ENCODE measurements around the gene RPP38.

The RPP38 gene

GRCh38 chr10:15106352-15107013 lies 9.3 kb downstream of the RPP38 start:
- no peak overlapping the region for H3K9ac ChIP-seq (ENCODE audit: low read depth in 1 of 2, low read length in 2 of 2)
- H3K27ac ChIP-seq (ENCODE audit: low read depth in 2 of 2, low read length in 2 of 2) = no peak overlapping the region
- H3K9me3 ChIP-seq (ENCODE audit: control insufficient read depth in 2 of 2, low read length in 2 of 2) = no peaks in the 10 kb centered on the region
- H3K27me3 ChIP-seq (ENCODE audit: control insufficient read depth in 2 of 2, insufficient read depth in 2 of 2, low read length in 2 of 2) = no peaks in the 10 kb centered on the region
- peaks cover 17 to 41% of the 10 kb centered on the region in 2 donors for H3K36me3 ChIP-seq (ENCODE audit: control insufficient read depth in 2 of 2, insufficient read depth in 2 of 2, low read length in 2 of 2)
- H3K4me3 ChIP-seq (ENCODE audit: low read length in 2 of 2) = no peak overlapping the region
- H3K4me1 ChIP-seq (ENCODE audit: control insufficient read depth in 2 of 2, insufficient read depth in 2 of 2, low read length in 2 of 2) = peaks cover 0 to 3% of the 10 kb centered on the region in 2 donors

DNA sequence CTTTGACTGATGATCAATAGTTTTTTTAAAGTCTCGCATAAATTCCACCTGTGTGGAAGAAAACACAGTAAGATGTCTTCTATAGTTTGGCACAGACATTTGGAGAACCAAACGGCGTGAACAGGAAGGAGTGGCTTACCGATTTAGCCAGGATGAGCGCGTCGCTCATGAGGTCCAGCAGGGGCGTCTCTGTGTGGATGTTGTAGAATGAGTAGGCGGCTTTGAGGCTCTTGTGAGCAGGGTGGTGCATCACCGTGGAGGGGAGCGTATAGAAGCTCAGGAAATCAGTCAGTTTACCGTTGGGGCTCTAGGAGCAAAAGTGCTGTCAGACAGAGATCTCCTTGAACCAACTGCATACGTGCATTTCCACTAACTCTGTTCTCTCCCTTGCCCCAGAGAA lies 15.5 kb downstream of the RPP38 start:
- Histone ChIP-seq H3K4me3 (ENCODE audit: low read length in 2 of 2) (no peak overlapping the region), H3K27ac (ENCODE audit: low read depth in 2 of 2, low read length in 2 of 2) (no peak overlapping the region), H3K9me3 (ENCODE audit: control insufficient read depth in 2 of 2, low read length in 2 of 2) (no peaks in the 10 kb centered on the region), H3K4me1 (ENCODE audit: control insufficient read depth in 2 of 2, insufficient read depth in 2 of 2, low read length in 2 of 2) (no peaks in the 10 kb centered on the region), H3K36me3 (ENCODE audit: control insufficient read depth in 2 of 2, insufficient read depth in 2 of 2, low read length in 2 of 2) (peaks cover 3 to 20% of the 10 kb centered on the region in 2 donors), H3K27me3 (ENCODE audit: control insufficient read depth in 2 of 2, insufficient read depth in 2 of 2, low read length in 2 of 2) (no peaks in the 10 kb centered on the region), H3K9ac (ENCODE audit: low read depth in 1 of 2, low read length in 2 of 2) (no peak overlapping the region)

- no peaks in the 10 kb centered on the region for H3K27me3 ChIP-seq (ENCODE audit: control insufficient read depth in 2 of 2, insufficient read depth in 2 of 2, low read length in 2 of 2)
- no peak overlapping the region for H3K27ac ChIP-seq (ENCODE audit: low read depth in 2 of 2, low read length in 2 of 2)
- H3K9ac ChIP-seq (ENCODE audit: low read depth in 1 of 2, low read length in 2 of 2) = no peak overlapping the region
- no peak overlapping the region for H3K4me3 ChIP-seq (ENCODE audit: low read length in 2 of 2)
- no peaks in the 10 kb centered on the region for H3K4me1 ChIP-seq (ENCODE audit: control insufficient read depth in 2 of 2, insufficient read depth in 2 of 2, low read length in 2 of 2)
- H3K9me3 ChIP-seq (ENCODE audit: control insufficient read depth in 2 of 2, low read length in 2 of 2) = no peaks in the 10 kb centered on the region
- peaks cover 6 to 18% of the 10 kb centered on the region in 2 donors for H3K36me3 ChIP-seq (ENCODE audit: control insufficient read depth in 2 of 2, insufficient read depth in 2 of 2, low read length in 2 of 2)
Observed at GRCh38 chr10:15113766-15114165, 16.6 kb downstream of the RPP38 start.

DNA sequence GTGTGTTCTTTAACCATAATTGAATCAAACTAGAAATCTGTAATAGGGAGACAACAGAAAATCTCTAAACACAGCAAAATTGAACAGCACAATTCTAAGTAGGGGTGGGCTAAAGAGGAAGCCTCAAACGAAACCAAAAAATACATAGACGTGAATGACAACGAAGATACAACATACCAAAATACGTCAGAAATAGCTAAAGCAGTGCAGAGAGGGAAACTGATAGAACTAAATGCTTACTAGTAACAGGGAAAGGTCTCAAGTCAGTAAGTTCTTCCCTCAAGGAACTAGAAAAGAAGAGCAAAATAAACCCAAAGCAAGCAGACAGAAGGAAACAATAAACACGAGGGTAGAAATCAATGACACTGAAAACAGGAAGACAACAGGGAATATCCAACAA lies 19.1 kb downstream of the RPP38 start:
- H3K9me3 ChIP-seq (ENCODE audit: control insufficient read depth in 2 of 2, low read length in 2 of 2) = no peaks in the 10 kb centered on the region
- no peaks in the 10 kb centered on the region for H3K27me3 ChIP-seq (ENCODE audit: control insufficient read depth in 2 of 2, insufficient read depth in 2 of 2, low read length in 2 of 2)
- no peak overlapping the region for H3K27ac ChIP-seq (ENCODE audit: low read depth in 2 of 2, low read length in 2 of 2)
- no peak overlapping the region for H3K4me3 ChIP-seq (ENCODE audit: low read length in 2 of 2)
- H3K4me1 ChIP-seq (ENCODE audit: control insufficient read depth in 2 of 2, insufficient read depth in 2 of 2, low read length in 2 of 2) = no peaks in the 10 kb centered on the region
- H3K9ac ChIP-seq (ENCODE audit: low read depth in 1 of 2, low read length in 2 of 2) = no peak overlapping the region
- H3K36me3 ChIP-seq (ENCODE audit: control insufficient read depth in 2 of 2, insufficient read depth in 2 of 2, low read length in 2 of 2) = peaks cover 9 to 31% of the 10 kb centered on the region in 2 donors

- no peak overlapping the region for H3K9ac ChIP-seq (ENCODE audit: low read depth in 1 of 2, low read length in 2 of 2)
- peaks cover 5 to 28% of the 10 kb centered on the region in 2 donors for H3K36me3 ChIP-seq (ENCODE audit: control insufficient read depth in 2 of 2, insufficient read depth in 2 of 2, low read length in 2 of 2)
- H3K4me3 ChIP-seq (ENCODE audit: low read length in 2 of 2) = no peak overlapping the region
- no peaks in the 10 kb centered on the region for H3K9me3 ChIP-seq (ENCODE audit: control insufficient read depth in 2 of 2, low read length in 2 of 2)
- H3K27ac ChIP-seq (ENCODE audit: low read depth in 2 of 2, low read length in 2 of 2) = no peak overlapping the region
- no peaks in the 10 kb centered on the region for H3K27me3 ChIP-seq (ENCODE audit: control insufficient read depth in 2 of 2, insufficient read depth in 2 of 2, low read length in 2 of 2)
- H3K4me1 ChIP-seq (ENCODE audit: control insufficient read depth in 2 of 2, insufficient read depth in 2 of 2, low read length in 2 of 2) = no peaks in the 10 kb centered on the region
Observed at GRCh38 chr10:15118615-15119014, 21.5 kb downstream of the RPP38 start.

DNA sequence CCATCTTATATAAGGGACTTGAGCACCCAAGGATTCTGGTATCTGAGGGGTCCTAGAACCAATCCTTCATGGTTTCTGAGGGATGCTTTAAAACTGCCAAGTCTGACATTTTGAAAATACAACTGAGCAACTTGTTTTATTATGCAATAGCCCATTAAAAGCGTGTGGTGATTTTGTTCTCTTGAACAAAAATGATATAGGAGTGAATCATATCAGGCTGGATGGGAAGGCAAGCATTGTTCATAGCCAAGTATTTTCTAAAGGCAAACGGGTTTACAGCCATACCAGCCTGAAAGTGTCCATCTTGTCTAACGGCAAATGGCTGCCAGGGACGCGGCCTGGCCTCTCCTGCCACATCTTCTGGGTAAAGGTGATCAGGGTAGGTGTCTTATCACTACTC lies 23.4 kb downstream of the RPP38 start:
- peaks cover 10 to 33% of the 10 kb centered on the region in 2 donors for H3K36me3 ChIP-seq (ENCODE audit: control insufficient read depth in 2 of 2, insufficient read depth in 2 of 2, low read length in 2 of 2)
- H3K9me3 ChIP-seq (ENCODE audit: control insufficient read depth in 2 of 2, low read length in 2 of 2) = no peaks in the 10 kb centered on the region
- no peak overlapping the region for H3K9ac ChIP-seq (ENCODE audit: low read depth in 1 of 2, low read length in 2 of 2)
- no peaks in the 10 kb centered on the region for H3K27me3 ChIP-seq (ENCODE audit: control insufficient read depth in 2 of 2, insufficient read depth in 2 of 2, low read length in 2 of 2)
- H3K4me3 ChIP-seq (ENCODE audit: low read length in 2 of 2) = no peak overlapping the region
- H3K27ac ChIP-seq (ENCODE audit: low read depth in 2 of 2, low read length in 2 of 2) = no peak overlapping the region
- H3K4me1 ChIP-seq (ENCODE audit: control insufficient read depth in 2 of 2, insufficient read depth in 2 of 2, low read length in 2 of 2) = no peaks in the 10 kb centered on the region

GRCh38 chr10:15121707-15122106 lies 24.6 kb downstream of the RPP38 start:
- H3K4me3 ChIP-seq (ENCODE audit: low read length in 2 of 2) = no peak overlapping the region
- H3K9ac ChIP-seq (ENCODE audit: low read depth in 1 of 2, low read length in 2 of 2) = no peak overlapping the region
- H3K9me3 ChIP-seq (ENCODE audit: control insufficient read depth in 2 of 2, low read length in 2 of 2) = no peaks in the 10 kb centered on the region
- no peaks in the 10 kb centered on the region for H3K4me1 ChIP-seq (ENCODE audit: control insufficient read depth in 2 of 2, insufficient read depth in 2 of 2, low read length in 2 of 2)
- no peaks in the 10 kb centered on the region for H3K27me3 ChIP-seq (ENCODE audit: control insufficient read depth in 2 of 2, insufficient read depth in 2 of 2, low read length in 2 of 2)
- H3K27ac ChIP-seq (ENCODE audit: low read depth in 2 of 2, low read length in 2 of 2) = no peak overlapping the region
- peaks cover 14 to 36% of the 10 kb centered on the region in 2 donors for H3K36me3 ChIP-seq (ENCODE audit: control insufficient read depth in 2 of 2, insufficient read depth in 2 of 2, low read length in 2 of 2)

DNA sequence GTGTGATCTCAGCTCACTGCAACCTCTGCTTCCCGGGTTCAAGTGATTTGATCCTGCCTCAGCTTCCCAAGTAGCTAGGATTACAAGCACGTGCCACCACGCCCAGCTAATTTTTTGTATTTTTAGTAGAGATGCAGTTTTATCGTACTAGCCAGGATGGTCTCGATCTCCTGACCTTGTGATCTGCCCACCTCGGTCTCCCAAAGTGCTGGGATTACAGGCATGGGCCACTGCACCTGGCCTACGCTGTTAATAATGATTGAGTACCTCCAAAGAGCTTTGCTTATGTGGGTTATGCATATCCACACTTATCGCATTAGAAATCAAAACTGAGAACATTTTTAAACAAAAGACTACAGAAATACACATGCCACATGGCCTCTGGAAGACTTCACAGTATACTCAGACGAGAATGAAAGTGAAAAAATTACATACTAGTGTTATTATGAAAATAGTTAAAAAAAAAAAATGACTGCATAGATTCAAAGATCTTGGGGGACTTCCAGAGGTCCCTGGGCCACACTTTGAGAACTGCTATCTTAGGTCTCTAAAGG lies 25.4 kb downstream of the RPP38 start:
- Histone ChIP-seq H3K27me3 (ENCODE audit: control insufficient read depth in 2 of 2, insufficient read depth in 2 of 2, low read length in 2 of 2) (no peaks in the 10 kb centered on the region), H3K9me3 (ENCODE audit: control insufficient read depth in 2 of 2, low read length in 2 of 2) (no peaks in the 10 kb centered on the region), H3K4me3 (ENCODE audit: low read length in 2 of 2) (no peak overlapping the region), H3K27ac (ENCODE audit: low read depth in 2 of 2, low read length in 2 of 2) (no peak overlapping the region), H3K9ac (ENCODE audit: low read depth in 1 of 2, low read length in 2 of 2) (no peak overlapping the region), H3K4me1 (ENCODE audit: control insufficient read depth in 2 of 2, insufficient read depth in 2 of 2, low read length in 2 of 2) (no peaks in the 10 kb centered on the region), H3K36me3 (ENCODE audit: control insufficient read depth in 2 of 2, insufficient read depth in 2 of 2, low read length in 2 of 2) (peaks cover 14 to 34% of the 10 kb centered on the region in 2 donors)

DNA sequence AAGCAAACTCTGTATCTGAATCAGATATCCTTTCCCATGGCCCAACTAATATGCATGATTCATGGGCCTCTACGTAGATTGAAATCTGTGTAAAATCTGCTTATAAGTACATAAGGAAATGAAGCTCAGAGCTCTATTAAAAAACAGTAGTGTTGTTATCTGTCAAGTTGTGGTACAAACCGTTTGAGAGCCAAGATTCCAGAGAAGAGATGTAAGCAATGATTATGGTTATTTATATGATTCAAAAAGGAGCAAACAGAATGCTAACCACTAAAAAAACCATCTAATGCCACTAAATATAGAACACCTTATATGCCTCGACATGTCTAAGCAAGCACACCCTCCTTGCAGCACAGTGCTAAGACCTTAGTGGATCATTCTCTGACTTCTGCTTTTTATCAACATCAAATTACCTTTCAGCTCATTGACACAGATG lies 26.6 kb downstream of the RPP38 start:
- no peak overlapping the region for H3K9ac ChIP-seq (ENCODE audit: low read depth in 1 of 2, low read length in 2 of 2)
- H3K4me3 ChIP-seq (ENCODE audit: low read length in 2 of 2) = no peak overlapping the region
- H3K36me3 ChIP-seq (ENCODE audit: control insufficient read depth in 2 of 2, insufficient read depth in 2 of 2, low read length in 2 of 2) = peaks cover 17 to 32% of the 10 kb centered on the region in 2 donors
- H3K27me3 ChIP-seq (ENCODE audit: control insufficient read depth in 2 of 2, insufficient read depth in 2 of 2, low read length in 2 of 2) = no peaks in the 10 kb centered on the region
- H3K9me3 ChIP-seq (ENCODE audit: control insufficient read depth in 2 of 2, low read length in 2 of 2) = no peaks in the 10 kb centered on the region
- H3K27ac ChIP-seq (ENCODE audit: low read depth in 2 of 2, low read length in 2 of 2) = no peak overlapping the region
- no peaks in the 10 kb centered on the region for H3K4me1 ChIP-seq (ENCODE audit: control insufficient read depth in 2 of 2, insufficient read depth in 2 of 2, low read length in 2 of 2)

GRCh38 chr10:15124190-15124589 lies 27.0 kb downstream of the RPP38 start:
- no peaks in the 10 kb centered on the region for H3K4me1 ChIP-seq (ENCODE audit: control insufficient read depth in 2 of 2, insufficient read depth in 2 of 2, low read length in 2 of 2)
- no peak overlapping the region for H3K4me3 ChIP-seq (ENCODE audit: low read length in 2 of 2)
- H3K27ac ChIP-seq (ENCODE audit: low read depth in 2 of 2, low read length in 2 of 2) = no peak overlapping the region
- H3K9me3 ChIP-seq (ENCODE audit: control insufficient read depth in 2 of 2, low read length in 2 of 2) = no peaks in the 10 kb centered on the region
- H3K9ac ChIP-seq (ENCODE audit: low read depth in 1 of 2, low read length in 2 of 2) = no peak overlapping the region
- H3K27me3 ChIP-seq (ENCODE audit: control insufficient read depth in 2 of 2, insufficient read depth in 2 of 2, low read length in 2 of 2) = no peaks in the 10 kb centered on the region
- H3K36me3 ChIP-seq (ENCODE audit: control insufficient read depth in 2 of 2, insufficient read depth in 2 of 2, low read length in 2 of 2) = peaks cover 18 to 28% of the 10 kb centered on the region in 2 donors

All from mucosa of rectum (tissue), 2 donors.